Bronchial epithelial cell (primary cell): ENCODE data around the gene MCRIP2. TPM values are rescaled to one million over a fixed set of nuclear protein-coding genes. Genes with fewer than 3 reads are reported as not detected.
A peak's percentile ranks its signal among the peaks of the same experiment; 100 is the strongest.

ENCODE experiments used
- DNase-seq: peaks from one replicate; pipeline ENCODE4 v3.0.0-alpha.2; 2010; ENCODE audit warnings: low read depth
- FAIRE-seq: peaks from 2 replicates; lab custom pipeline; 2011; peaks lifted over from hg19 to GRCh38; lab: Jason Lieb, UNC
- H3K27me3 ChIP-seq: 2 replicates; pipeline ENCODE4 v1.5.1; 2011; ENCODE audit warnings: low read length; ENCODE audit not compliant: control insufficient read depth, insufficient read depth
- H3K36me3 ChIP-seq: 2 replicates; pipeline ENCODE4 v1.5.1; 2011; ENCODE audit warnings: low read length; ENCODE audit not compliant: control insufficient read depth, insufficient read depth
- H3K4me3 ChIP-seq: 2 replicates; pipeline ENCODE4 v1.5.1; 2011; ENCODE audit warnings: mild to moderate bottlenecking, low read depth, low read length, control low read depth
- total RNA-seq: library from RNA; depleted of rRNA; stranded (reverse); fragments of >200 nt; gene quantifications from 2 replicates; pipeline ENCODE4 v1.2.1, GENCODE V29; 2014
- TF ChIP-seq, protein P1 (sequence below): IDR thresholded peaks from 2 replicates; pipeline ENCODE4 v1.5.1; 2011; ENCODE audit warnings: mild to moderate bottlenecking, moderate library complexity, low read length, control low read depth, inconsistent platforms; ENCODE audit not compliant: insufficient read depth, severe bottlenecking

The MCRIP2 gene
- total RNA-seq, 1 donor from 2014 or later: 45.0 TPM

GRCh38 chr16:633336-634050 is 8.1 kb upstream of the MCRIP2 start:
- H3K36me3 ChIP-seq: peaks cover 3% of the 10 kb centered on the region
- no peak for FAIRE-seq
- TF ChIP-seq, protein P1, sequence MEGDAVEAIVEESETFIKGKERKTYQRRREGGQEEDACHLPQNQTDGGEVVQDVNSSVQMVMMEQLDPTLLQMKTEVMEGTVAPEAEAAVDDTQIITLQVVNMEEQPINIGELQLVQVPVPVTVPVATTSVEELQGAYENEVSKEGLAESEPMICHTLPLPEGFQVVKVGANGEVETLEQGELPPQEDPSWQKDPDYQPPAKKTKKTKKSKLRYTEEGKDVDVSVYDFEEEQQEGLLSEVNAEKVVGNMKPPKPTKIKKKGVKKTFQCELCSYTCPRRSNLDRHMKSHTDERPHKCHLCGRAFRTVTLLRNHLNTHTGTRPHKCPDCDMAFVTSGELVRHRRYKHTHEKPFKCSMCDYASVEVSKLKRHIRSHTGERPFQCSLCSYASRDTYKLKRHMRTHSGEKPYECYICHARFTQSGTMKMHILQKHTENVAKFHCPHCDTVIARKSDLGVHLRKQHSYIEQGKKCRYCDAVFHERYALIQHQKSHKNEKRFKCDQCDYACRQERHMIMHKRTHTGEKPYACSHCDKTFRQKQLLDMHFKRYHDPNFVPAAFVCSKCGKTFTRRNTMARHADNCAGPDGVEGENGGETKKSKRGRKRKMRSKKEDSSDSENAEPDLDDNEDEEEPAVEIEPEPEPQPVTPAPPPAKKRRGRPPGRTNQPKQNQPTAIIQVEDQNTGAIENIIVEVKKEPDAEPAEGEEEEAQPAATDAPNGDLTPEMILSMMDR: no peak

DNA sequence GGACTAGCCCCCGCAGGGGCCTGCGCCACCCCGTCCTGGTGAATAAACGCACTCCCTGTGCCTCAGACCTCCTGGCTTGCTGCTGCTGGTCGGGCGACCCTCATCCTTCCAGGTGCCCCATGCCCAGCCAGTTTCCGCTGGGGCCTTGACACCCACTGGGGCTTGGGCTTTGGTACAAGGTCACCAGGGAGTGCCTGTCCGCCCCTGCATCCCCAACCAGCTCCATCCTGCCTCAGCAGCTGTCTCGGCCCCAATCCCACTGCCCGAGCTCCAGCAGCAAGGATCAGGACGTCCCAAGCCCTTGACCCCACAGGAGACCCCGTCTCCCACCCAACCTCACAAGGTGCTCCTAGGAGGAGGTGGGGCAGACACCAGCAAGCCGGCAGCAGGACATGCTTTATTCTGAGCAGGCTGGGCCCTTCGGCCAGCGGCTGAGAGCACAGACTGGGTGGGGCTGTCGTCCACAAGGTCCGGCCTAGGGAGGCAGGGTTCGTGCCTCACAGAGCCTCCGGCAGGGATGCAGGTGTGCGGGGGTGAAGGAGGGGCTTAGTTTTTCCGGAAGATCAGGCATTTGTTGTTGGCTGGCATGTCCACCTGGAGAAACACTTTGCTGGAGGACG is 7.5 kb upstream of the MCRIP2 start:
- DNase-seq (no peak), FAIRE-seq (no peak)
- no peak overlapping the region for H3K4me3 ChIP-seq
- TF ChIP-seq, protein P1: no peak
- no peaks in the 10 kb centered on the region for H3K27me3 ChIP-seq
- H3K36me3 ChIP-seq: peaks cover 3% of the 10 kb centered on the region

More at GRCh38 chr16:633336-634050, 8.1 kb upstream of the MCRIP2 start:
- Histone ChIP-seq H3K4me3 (no peak overlapping the region), H3K27me3 (no peaks in the 10 kb centered on the region)
- no peak for DNase-seq

- peak overlapping the region; percentile 91 for H3K4me3 ChIP-seq
- TF ChIP-seq, protein P1: no peak
- DNase-seq (no peak), FAIRE-seq (no peak)
- H3K27me3 ChIP-seq: no peaks in the 10 kb centered on the region
- peaks cover 3% of the 10 kb centered on the region for H3K36me3 ChIP-seq
These were observed 6.6 kb upstream of the MCRIP2 start for GRCh38 chr16:634996-635395.

GRCh38 chr16:635573-636205 is 5.9 kb upstream of the MCRIP2 start:
- DNase-seq: no peak
- FAIRE-seq: no peak
- H3K27me3 ChIP-seq: no peaks in the 10 kb centered on the region

GRCh38 chr16:636206-637080 is 5.2 kb upstream of the MCRIP2 start, which contains the start of gene METTL26:
TSS of gene METTL26 (minus strand) at chr16:636305. CDS start at chr16:636290, 15 bp downstream.
- TF ChIP-seq, protein P1: peak; percentile 4
- Histone ChIP-seq H3K4me3 (peak within 1 kb of the TSS; percentile 91), H3K27me3 (no peaks in the 10 kb centered on the region), H3K36me3 (peaks cover 3% of the 10 kb centered on the region)
- DNase-seq (peak; percentile 82), FAIRE-seq (no peak)

More at GRCh38 chr16:635573-636205, 5.9 kb upstream of the MCRIP2 start:
- TF ChIP-seq, protein P1: no peak
- Histone ChIP-seq H3K4me3 (peak overlapping the region; percentile 91), H3K36me3 (peaks cover 3% of the 10 kb centered on the region)
